Measurements from ENCODE around the gene PARD3.

The PARD3 gene

GRCh38 chr10:34386921-34387320, 428.2 kb downstream of the PARD3 start:
- no peak overlapping the region for H3K27ac ChIP-seq
- no peak for TF ChIP-seq CTCF (conservative IDR thresholded peaks at IDR 0.05)

GRCh38 chr10:34384372-34384771, 430.7 kb downstream of the PARD3 start:
- TF ChIP-seq CTCF (conservative IDR thresholded peaks at IDR 0.05): no peak
- H3K27ac ChIP-seq: no peak overlapping the region

GRCh38 chr10:34382626-34383025, 432.5 kb downstream of the PARD3 start:
- no peak for TF ChIP-seq CTCF (conservative IDR thresholded peaks at IDR 0.05)
- H3K27ac ChIP-seq: no peak overlapping the region

GRCh38 chr10:34380856-34381255, 434.2 kb downstream of the PARD3 start:
- H3K27ac ChIP-seq: no peak overlapping the region
- no peak for TF ChIP-seq CTCF (conservative IDR thresholded peaks at IDR 0.05)

- no peak overlapping the region for H3K27ac ChIP-seq
- no peak for TF ChIP-seq CTCF (conservative IDR thresholded peaks at IDR 0.05)
Observed at GRCh38 chr10:34378297-34378696, 436.8 kb downstream of the PARD3 start.

- TF ChIP-seq CTCF (conservative IDR thresholded peaks at IDR 0.05): no peak
Observed at GRCh38 chr10:34377833-34378232, 437.3 kb downstream of the PARD3 start.

GRCh38 chr10:34374356-34375045, 440.6 kb downstream of the PARD3 start:
- no peak for TF ChIP-seq CTCF (conservative IDR thresholded peaks at IDR 0.05)
- H3K27ac ChIP-seq: no peak overlapping the region

More at GRCh38 chr10:34377833-34378232, 437.3 kb downstream of the PARD3 start:
- no peak overlapping the region for H3K27ac ChIP-seq
